GM12878 (cell line): Measurements from ENCODE around the gene SPRR2G. TPM values are rescaled to one million over a fixed set of nuclear protein-coding genes. Genes with fewer than 3 reads are reported as not detected.
A peak's percentile ranks its signal among the peaks of the same experiment; 100 is the strongest.

ENCODE experiments used
- ATAC-seq: fragments of 200-7000 bp; cut with Tn5 transposase; 3 replicates; pipeline ENCODE4 v1.9.1; 2020; ENCODE audit warnings: mild to moderate bottlenecking, moderate library complexity
- Bru-seq: library from RNA; stranded (reverse); fragments of 400-500 nt; gene quantifications from one replicate; lab custom pipeline; 2021; lab: Mats Ljungman, UMichigan
- BruChase-seq, 2 experiments: library from RNA; stranded (reverse); fragments of 400-500 nt; gene quantifications; one replicate each; lab custom pipeline; 2021; lab: Mats Ljungman, UMichigan
- BruUV-seq: library from RNA; stranded (reverse); fragments of 400-500 nt; replicated peaks from 2 replicates; lab custom pipeline; 2021; lab: Mats Ljungman, UMichigan
- CTCF ChIA-PET: fragments of 300-600 bp; sonication (Branson Sonifier 250); formaldehyde crosslinking; extraction: SDS; loops from one replicate; lab custom pipeline; 2021; ENCODE audit warnings: inconsistent platforms; lab: Yijun Ruan, JAX
- POLR2A ChIA-PET: fragments of 350-600 bp; formaldehyde crosslinking; extraction: SDS; loops from one replicate; lab custom pipeline; 2021; ENCODE audit warnings: inconsistent platforms; lab: Charles Lee
- RAD21 ChIA-PET: fragments of 300-600 bp; sonication (Branson Sonifier 250); formaldehyde crosslinking; loops from one replicate; lab custom pipeline; 2023; ENCODE audit warnings: antibody characterized with exemption; ENCODE audit not compliant: unreplicated experiment; lab: Charles Lee
- SMC1A ChIA-PET: fragments of 300-600 bp; sonication (Branson Sonifier 250); formaldehyde crosslinking; loops from one replicate; lab custom pipeline; 2023; ENCODE audit not compliant: unreplicated experiment, uncharacterized antibody; lab: Charles Lee
- DNase-seq: peaks from one replicate; pipeline ENCODE4 v3.0.0-alpha.2; 2011; ENCODE audit warnings: low read depth, low spot score
- FAIRE-seq: peaks from 3 replicates; lab custom pipeline; 2011; peaks lifted over from hg19 to GRCh38; lab: Jason Lieb, UNC
- H2AFZ ChIP-seq: 2 replicates; pipeline ENCODE4 v1.6.0; 2011; ENCODE audit warnings: low read depth, low read length, control low read depth; ENCODE audit not compliant: control insufficient read depth
- H3K27ac ChIP-seq: 2 replicates; pipeline ENCODE4 v1.5.1; 2011; ENCODE audit warnings: control low read depth; ENCODE audit not compliant: control insufficient read depth, insufficient read depth
- H3K27me3 ChIP-seq, 2 experiments: replicated peaks in 1 of 2; 2 replicates each; pipeline versions ENCODE4 v1.6.0 to v1.6.1; 2011; ENCODE audit warnings: low read length in 1 of 2; ENCODE audit not compliant: control insufficient read depth in 2 of 2, insufficient read depth in 2 of 2
- H3K36me3 ChIP-seq, 2 experiments: 2 replicates each; pipeline ENCODE4 v1.5.1; 2011; ENCODE audit warnings: low read length in 1 of 2; ENCODE audit not compliant: control insufficient read depth in 2 of 2, insufficient read depth in 2 of 2
- H3K4me1 ChIP-seq: 2 replicates; pipeline ENCODE4 v1.6.1; 2011; ENCODE audit warnings: mild to moderate bottlenecking, low read length, moderate library complexity, mixed read lengths; ENCODE audit not compliant: control insufficient read depth, insufficient read depth
- H3K4me2 ChIP-seq: 2 replicates; pipeline ENCODE4 v1.6.0; 2011; ENCODE audit warnings: control low read depth; ENCODE audit not compliant: control insufficient read depth, insufficient read depth
- H3K4me3 ChIP-seq: fragments of 200-600 bp; sonication (generic); 2 replicates; pipeline ENCODE4 v1.5.1; 2016
- H3K79me2 ChIP-seq: 2 replicates; pipeline ENCODE4 v1.6.0; 2011; ENCODE audit warnings: low read length; ENCODE audit not compliant: control insufficient read depth, insufficient read depth
- H3K9ac ChIP-seq: 2 replicates; pipeline ENCODE4 v1.8.0; 2011; ENCODE audit warnings: low read length, control low read depth, mixed read lengths; ENCODE audit not compliant: control insufficient read depth, insufficient read depth
- H3K9me3 ChIP-seq: replicated peaks from 3 replicates; pipeline ENCODE4 v1.5.1; 2011; ENCODE audit warnings: mild to moderate bottlenecking, low read length; ENCODE audit not compliant: control insufficient read depth, insufficient read depth
- H4K20me1 ChIP-seq: 2 replicates; pipeline ENCODE4 v1.6.0; 2011; ENCODE audit not compliant: control insufficient read depth, insufficient read depth
- HDAC2 ChIP-seq: fragments of 200-600 bp; sonication (generic); IDR thresholded peaks from 2 replicates; pipeline ENCODE4 v1.6.1; 2017
- KLF5 ChIP-seq: fragments of 450-650 bp; IDR thresholded peaks from 2 replicates; pipeline ENCODE4 v1.6.1; 2014; ENCODE audit warnings: mild to moderate bottlenecking; ENCODE audit not compliant: partially characterized antibody
- ZNF274 ChIP-seq: IDR thresholded peaks from one replicate; pipeline ENCODE4 v1.8.0; 2011; ENCODE audit not compliant: insufficient read length, insufficient read depth
- WGBS: methylation state at CpG from one replicate; pipeline ENCODE4 v1.1.6; 2016; ENCODE audit warnings: low lambda C conversion rate; ENCODE audit not compliant: insufficient replicate concordance, insufficient coverage; ENCODE audit errors: missing lambda C conversion rate; 5-methylcytosine and 5-hydroxymethylcytosine counted together
- in situ Hi-C: fragments of 300-500 bp; cut with MboI; formaldehyde crosslinking; loops from 9 replicates; pipeline ENCODE4 v1.14.3; 2018; ENCODE audit warnings: mixed read lengths
- intact Hi-C: fragments of 100-400 bp; cut with micrococcal nuclease; formaldehyde crosslinking; loops from one replicate; pipeline ENCODE4 v1.14.2; 2022; ENCODE audit not compliant: unreplicated experiment
- long read RNA-seq, 2 experiments: library from polyadenylated mRNA; unstranded; transcript quantifications; one replicate each; pipeline ENCODE4 v2.0.0, GENCODE V29; 2019 to 2020
- polyA minus RNA-seq, 3 experiments: library from RNA; depleted of rRNA, polyadenylated mRNA; stranded (reverse); fragments of >200 nt; gene quantifications; 2 replicates each; pipeline ENCODE4 v1.2.3, GENCODE V29; 2011
- polyA plus RNA-seq, 11 experiments: library from polyadenylated mRNA; depleted of rRNA in 4 of 11; unstranded in 6 of 11; stranded (reverse) in 5 of 11; fragments of >200 nt; fragmentation: Nextera tagmentation in 4 of 11; fragmentation: Illumina TruSeq in 1 of 11; extraction: Ambion mirVana in 4 of 11; extraction: Trizol in 1 of 11; gene quantifications; 1 replicate in 1 of 11; 2 replicates in 10 of 11; pipeline versions ENCODE4 v1.2.1 to v1.2.3, GENCODE V29; 2011 to 2016; ENCODE audit warnings: inconsistent platforms in 2 of 11, missing spikeins in 2 of 11, low read depth in 1 of 11
- total RNA-seq, 4 experiments: library from RNA; depleted of rRNA in 3 of 4; stranded (reverse); fragments of >200 nt in 3 of 4; fragmentation: Illumina TruSeq in 1 of 4; extraction: Trizol in 1 of 4; gene quantifications; 2 replicates each; pipeline versions ENCODE4 v1.2.1 to v1.2.3, GENCODE V29; 2013 to 2021

SPRR2G gene
- total RNA-seq (2013; cell fraction: nucleolus; rRNA removed) = not detected in 2 replicates
- not detected in 2 replicates for total RNA-seq (2014; rRNA removed)
- total RNA-seq (2014; rRNA removed; fragmentation: Illumina TruSeq; extraction: Trizol) = not detected in 2 replicates
- total RNA-seq (2021) = not detected in 2 replicates
- polyA plus RNA-seq (2011; ENCODE audit: low read depth) = not detected
- polyA plus RNA-seq (2011; rRNA removed) = 0.18 TPM in 1 of 2 replicates, not detected in the other
- polyA plus RNA-seq (2011; cell fraction: cytosol; rRNA removed) = not detected in 2 replicates
- polyA plus RNA-seq (2011; cell fraction: nucleus; rRNA removed) = 0.90 TPM in 1 of 2 replicates, not detected in the other
- not detected in 2 replicates for polyA plus RNA-seq (2012)
- polyA plus RNA-seq (2014; fragmentation: Illumina TruSeq; extraction: Trizol) = not detected in 2 replicates
- not detected for polyA plus RNA-seq (2014; fragmentation: Nextera tagmentation; extraction: Ambion mirVana)
- polyA plus RNA-seq (2014; rRNA removed) = not detected in 2 replicates
- polyA plus RNA-seq (2016; fragmentation: Nextera tagmentation; extraction: Ambion mirVana) = not detected
- polyA minus RNA-seq (2011; rRNA and poly(A)+ RNA removed) = not detected in 2 replicates
- not detected in 2 replicates for polyA minus RNA-seq (2011; cell fraction: cytosol; rRNA and poly(A)+ RNA removed)
- polyA minus RNA-seq (2011; cell fraction: nucleus; rRNA and poly(A)+ RNA removed) = not detected in 2 replicates
- percentile 26 among the genes with signal in this experiment for Bru-seq, nascent RNA
- percentile 30 among the genes with signal in this experiment for BruChase-seq, experiment 1, labeled RNA remaining after a 6-hour chase
- BruChase-seq, experiment 2, labeled RNA remaining after a 2-hour chase = not detected
- long read RNA-seq, experiment 1 = 0 reads
- long read RNA-seq, experiment 2 = 0 reads

DNA sequence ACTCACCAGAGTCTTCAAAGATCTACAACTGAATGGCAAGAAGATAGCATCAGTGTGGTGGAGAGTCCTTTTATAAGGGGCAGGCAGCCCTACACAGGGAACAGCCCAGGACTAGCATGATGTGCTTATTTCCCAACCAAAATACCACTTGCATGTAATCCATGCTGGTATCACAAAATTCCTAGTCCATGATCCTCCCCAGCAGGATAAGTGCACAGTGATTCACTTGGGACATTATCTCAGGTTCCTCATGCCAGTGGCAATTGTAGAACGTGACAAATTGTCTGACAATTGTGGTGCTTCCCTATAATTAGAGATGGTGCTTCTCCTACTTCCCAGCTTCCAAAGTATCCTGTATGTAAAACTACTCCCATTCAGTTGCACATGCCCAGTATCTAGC lies at the start of gene SPRR2G:
Gene SPRR2G (minus strand): TSS at position 45 of the 400 bp plus-strand sequence. CDS start 780 bp downstream, outside the sequence.
- ATAC-seq (no peak), FAIRE-seq (no peak), DNase-seq (no peak)
- H3K4me1 ChIP-seq = no peaks in the 10 kb centered on the region
- 0 out of 4 replicates have a peak, but pooled peaks cover 0 to 2% of the 10 kb centered on the region in 2 experiments for H3K27me3 ChIP-seq
- no peaks in the 10 kb centered on the region for H3K79me2 ChIP-seq
- no peak within 1 kb of the TSS for H3K4me2 ChIP-seq
- ChIA-PET RAD21 (no interaction called here), CTCF (interaction anchor here (0.6 to 0.9 kb wide), 2 partner anchors 10 to 691 kb away, joined by 3 read pairs; no protein-coding TSS in a partner anchor), SMC1A (interaction anchor here (0.9 kb wide), 1 partner anchor 26 kb away, joined by 3 read pairs; no protein-coding TSS in a partner anchor), POLR2A (interaction anchor here (1.6 kb wide), 1 partner anchor 9 kb away, joined by 3 read pairs; no protein-coding TSS in a partner anchor)
- no TSS peak for BruUV-seq
- no peak within 1 kb of the TSS for H3K27ac ChIP-seq
- H2AFZ ChIP-seq = no peak within 1 kb of the TSS
- H4K20me1 ChIP-seq = no peaks in the 10 kb centered on the region
- no peak for TF ChIP-seq KLF5
- no peak for TF ChIP-seq ZNF274
- intact Hi-C loops = no loop called here
- in situ Hi-C loops = no loop called here
- no peak within 1 kb of the TSS for H3K9ac ChIP-seq
- 0% methylated on average over 1 of the region's 1 CpG for WGBS
- H3K36me3 ChIP-seq = no peaks in the 10 kb centered on the region
- H3K4me3 ChIP-seq = no peak within 1 kb of the TSS
- no peaks in the 10 kb centered on the region for H3K9me3 ChIP-seq

DNA sequence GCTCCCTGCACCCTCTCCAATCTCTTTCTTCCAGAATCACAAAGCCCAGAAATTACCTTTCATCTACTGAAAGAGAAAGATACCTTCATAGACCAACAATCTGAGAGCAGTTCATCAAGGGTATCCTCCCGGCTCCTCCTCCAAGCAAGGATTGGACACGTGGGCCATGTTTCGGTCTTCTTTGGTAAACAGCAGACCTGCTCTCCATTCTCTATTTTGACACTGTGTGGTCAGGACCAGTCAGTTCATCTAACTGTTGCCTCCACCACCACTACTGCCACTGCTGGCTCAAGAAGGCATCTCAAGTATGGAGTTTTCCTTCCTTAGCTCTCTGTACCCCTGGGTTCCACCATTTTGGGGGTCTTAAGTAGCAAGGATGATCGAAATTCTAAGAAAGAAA lies 44.5 kb upstream of the SPRR2G start:
- BruUV-seq = no TSS peak
- Histone ChIP-seq H4K20me1 (no peaks in the 10 kb centered on the region), H3K36me3 (no peaks in the 10 kb centered on the region), H3K4me3 (no peak overlapping the region), H2AFZ (no peak overlapping the region), H3K4me2 (no peak overlapping the region), H3K27me3 (no peaks in the 10 kb centered on the region; a peak in 2 of 4 replicates), H3K4me1 (no peaks in the 10 kb centered on the region), H3K79me2 (no peaks in the 10 kb centered on the region), H3K9ac (no peak overlapping the region), H3K9me3 (no peaks in the 10 kb centered on the region), H3K27ac (no peak overlapping the region)
- FAIRE-seq = no peak
- no peak for DNase-seq
- intact Hi-C loops (loop anchor here (10.0 kb wide), 1 partner anchor 540 kb away; no protein-coding TSS in a partner anchor), in situ Hi-C loops (loop anchor here (10.0 kb wide), 1 partner anchor 320 kb away; the partner anchor contains the start of gene SMCP)
- ChIA-PET POLR2A (no interaction called here), RAD21 (no interaction called here), SMC1A (interaction anchor here (1.1 kb wide), 1 partner anchor 82 kb away, joined by 6 read pairs; no protein-coding TSS in a partner anchor), CTCF (interaction anchor here (0.9 to 1.5 kb wide), 3 partner anchors 25 to 547 kb away, joined by 3 to 4 read pairs (median 4); no protein-coding TSS in a partner anchor)
- no peak for TF ChIP-seq HDAC2
- 32% methylated on average over 4 of the region's 4 CpGs for WGBS
- ATAC-seq = no peak
